ENCODE measurements around the gene TMEM101.
"Not testable (repeated sequence)": the region's sequence is repeated elsewhere in the genome, so short reads cannot be mapped to it uniquely, and the experiment has no call there.

The TMEM101 gene

DNA sequence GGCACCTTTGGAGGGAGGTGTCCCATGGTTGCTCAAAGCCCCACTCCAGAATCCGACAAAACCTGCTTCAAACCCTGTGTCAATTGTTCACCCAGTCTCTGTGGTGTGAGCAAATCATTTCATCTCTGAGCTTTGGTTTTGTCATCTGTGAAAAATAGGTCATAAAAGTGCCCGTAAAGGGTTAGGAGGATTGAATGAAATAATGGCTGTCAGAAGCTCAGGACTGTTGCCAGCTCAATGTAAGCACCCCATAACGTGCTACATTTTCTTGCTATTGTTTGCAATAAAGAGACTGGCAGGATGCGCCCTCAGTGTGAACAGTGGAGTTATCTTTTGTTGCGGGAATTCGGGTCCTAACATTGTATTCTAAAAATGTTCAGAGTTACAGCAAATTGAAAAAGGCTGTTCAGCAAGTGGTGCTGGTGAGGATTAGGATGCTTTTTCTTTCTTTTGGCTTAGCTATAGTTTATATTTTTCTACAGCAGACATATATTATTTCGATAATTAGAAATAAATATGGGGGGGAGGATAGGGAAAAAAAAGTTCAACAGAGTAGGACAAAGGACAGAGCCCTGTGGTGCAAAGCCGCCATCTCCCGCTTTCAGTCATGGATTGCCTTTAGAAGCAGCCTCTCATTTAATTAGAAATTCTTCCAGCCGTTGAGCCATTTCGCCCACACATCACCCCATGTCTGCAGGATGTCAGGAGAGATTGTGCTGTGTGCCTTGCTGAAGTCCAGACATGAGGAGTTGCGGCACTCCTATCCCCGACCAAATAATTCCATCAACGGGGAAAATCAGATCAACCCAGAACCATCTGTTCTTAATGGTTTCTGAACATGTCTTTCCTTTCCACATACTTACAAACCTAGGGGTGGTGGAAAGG is 40.1 kb downstream of the TMEM101 start:
- DNase-seq = no peak

DNA sequence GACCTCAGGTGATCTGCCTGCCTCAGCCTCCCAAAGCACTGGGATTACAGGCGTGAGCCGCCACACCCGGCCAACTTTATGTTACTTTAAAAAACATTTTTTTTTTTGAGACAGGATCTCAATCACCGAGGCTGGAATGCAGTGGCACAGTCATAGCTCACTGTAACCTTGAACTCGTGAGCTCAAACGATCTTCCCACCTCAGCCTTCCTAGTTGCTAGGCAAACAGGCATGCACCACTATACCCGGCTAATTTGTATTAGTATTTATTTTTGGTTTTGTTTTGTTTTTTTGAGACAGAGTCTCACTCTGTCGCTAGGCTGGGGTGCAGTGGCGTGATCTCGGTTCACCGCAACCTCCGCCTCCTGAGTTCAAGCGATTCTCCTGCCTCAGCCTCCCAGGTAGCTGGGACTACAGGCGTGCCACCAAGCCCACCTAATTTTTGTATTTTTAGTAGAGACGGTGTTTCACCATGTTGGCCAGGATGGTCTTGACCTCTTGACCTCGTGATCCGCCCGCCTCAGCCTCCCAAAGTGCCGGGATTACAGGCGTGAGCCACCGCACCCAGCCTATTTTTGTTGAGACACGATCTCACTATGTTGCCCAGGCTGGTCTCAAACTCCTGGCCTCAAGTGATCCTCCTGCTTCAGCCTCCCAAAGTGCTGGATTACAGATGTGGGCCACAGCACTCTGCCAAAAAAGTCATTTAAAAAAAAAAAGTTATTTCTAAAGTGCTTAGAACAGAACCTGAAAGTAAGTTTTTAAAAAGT is 42.1 kb downstream of the TMEM101 start:
- not testable (repeated sequence) for DNase-seq

DNA sequence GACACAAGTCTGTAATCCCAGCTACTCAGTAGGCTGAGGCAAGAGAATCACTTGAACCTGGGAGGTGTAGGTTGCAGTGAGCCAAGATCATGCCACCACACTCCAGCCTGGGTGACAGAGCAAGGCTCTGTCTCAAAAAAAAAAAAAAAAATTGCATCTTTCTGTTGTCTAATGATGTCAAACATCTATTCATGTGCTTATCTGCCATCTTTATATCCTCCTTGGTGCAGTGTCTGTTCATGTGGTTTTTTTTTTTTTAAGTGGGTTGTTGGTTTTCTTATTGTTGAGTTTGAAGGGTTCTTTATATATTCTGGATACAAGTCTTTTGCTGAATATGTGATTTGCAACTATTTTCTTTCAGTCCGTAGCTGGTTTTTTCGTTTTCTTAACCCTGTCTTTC is 43.3 kb downstream of the TMEM101 start:
- DNase-seq = not testable (repeated sequence)

DNA sequence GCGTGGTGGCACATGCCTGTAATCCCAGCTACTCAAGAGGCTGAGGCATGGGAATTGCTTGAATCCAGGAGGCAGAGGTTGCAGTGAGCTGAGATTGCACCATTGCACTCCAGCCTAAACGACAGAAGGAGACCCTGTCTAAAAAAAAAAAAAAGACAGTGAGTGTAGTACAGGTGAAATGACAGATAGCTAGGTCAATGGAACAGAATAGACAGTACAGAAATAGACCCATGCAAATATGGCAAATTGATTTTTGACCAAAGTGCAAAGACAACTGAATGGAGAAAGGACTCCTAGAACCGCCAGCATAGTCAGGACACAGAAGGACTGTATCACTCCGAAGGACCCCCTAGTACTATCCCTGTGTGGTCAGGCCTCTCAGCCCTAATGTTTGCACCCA is 44.4 kb downstream of the TMEM101 start:
- DNase-seq = no peak

DNA sequence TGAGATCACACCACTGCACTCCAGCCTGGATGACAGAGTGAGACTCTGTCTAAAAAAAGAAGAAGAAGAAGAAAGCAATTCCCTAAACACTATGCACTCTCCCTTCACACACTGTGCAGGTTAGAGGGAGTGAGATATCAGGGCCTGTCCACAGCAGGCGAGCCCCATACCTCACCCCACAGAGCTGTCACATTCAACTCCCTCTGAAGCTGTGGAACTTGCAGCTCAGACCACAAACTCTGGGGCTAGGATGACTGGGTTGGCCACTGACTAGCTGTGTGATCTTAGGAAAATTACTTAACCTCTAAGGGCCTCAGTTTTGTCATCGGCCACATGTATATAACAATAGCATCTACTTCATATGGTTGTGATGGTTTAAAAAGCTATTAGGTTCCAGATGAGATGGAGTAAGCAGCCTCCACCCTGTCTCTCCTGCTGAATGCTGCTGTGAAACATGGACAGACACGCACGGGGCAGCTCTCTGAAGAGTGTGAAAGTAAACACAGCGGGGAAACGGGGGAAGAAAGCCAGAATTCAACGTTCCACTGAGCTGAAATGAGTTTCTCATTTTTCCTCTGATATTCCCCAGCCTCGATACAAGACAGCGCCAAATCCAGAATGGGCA is 47.4 kb downstream of the TMEM101 start:
- no peak for DNase-seq

DNA sequence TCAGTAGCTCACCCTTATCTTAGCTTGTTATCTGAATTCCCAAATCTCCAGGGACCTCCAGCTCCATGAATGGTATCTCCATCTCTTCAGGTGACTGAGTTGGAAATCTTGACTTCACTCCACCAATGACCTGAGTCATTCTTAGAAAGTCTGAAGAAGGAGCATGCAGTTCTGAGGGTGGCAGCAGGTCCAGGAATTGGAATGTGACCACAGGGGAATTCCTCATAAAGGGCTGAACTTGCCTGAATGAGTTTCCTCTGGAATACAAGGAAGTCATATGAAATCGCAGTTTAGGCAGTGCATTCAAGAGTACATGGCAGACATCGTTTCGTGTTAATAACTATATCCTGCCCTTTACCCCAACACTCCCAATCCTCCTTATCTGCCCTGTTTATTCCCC is 48.5 kb downstream of the TMEM101 start:
- DNase-seq = no peak

DNA sequence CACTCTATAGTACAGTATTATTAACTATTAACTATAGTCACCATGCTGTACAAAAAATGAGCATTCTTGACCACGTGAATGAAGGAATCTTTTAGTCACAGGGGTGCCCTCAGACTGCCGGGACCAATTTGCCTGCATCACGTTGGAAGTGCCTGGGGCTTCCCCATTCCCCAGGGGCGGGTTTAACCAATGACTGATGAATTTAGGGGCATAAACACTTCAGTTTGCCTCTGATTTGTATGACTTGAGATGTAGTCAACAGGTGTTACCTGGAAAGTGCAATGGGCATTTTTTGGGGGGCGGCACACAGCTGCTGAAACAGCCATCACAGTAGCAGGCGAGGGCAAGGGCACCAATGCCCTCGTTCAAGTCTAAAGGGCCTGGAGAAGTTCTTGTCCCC is 52.3 kb downstream of the TMEM101 start:
- no peak for DNase-seq

DNA sequence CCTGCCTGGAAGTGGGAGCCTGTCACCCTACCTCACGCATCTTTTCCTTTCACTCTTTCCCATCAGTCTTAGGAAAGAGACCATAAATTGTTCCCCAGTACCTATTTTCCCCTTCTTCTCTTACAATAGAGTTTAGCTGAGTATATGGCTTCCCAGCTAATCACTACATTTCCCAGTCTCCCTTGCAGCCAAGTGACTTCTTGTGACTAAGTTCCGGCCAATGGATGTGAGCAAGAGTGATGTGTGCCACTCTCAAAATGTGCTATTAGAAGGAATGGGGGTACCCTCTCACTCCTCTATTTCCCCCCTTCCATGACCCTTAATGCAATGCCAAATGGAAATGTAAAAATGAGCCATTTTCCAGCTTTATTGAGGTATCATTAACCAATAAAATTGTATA is 52.8 kb downstream of the TMEM101 start:
- no peak for DNase-seq

DNA sequence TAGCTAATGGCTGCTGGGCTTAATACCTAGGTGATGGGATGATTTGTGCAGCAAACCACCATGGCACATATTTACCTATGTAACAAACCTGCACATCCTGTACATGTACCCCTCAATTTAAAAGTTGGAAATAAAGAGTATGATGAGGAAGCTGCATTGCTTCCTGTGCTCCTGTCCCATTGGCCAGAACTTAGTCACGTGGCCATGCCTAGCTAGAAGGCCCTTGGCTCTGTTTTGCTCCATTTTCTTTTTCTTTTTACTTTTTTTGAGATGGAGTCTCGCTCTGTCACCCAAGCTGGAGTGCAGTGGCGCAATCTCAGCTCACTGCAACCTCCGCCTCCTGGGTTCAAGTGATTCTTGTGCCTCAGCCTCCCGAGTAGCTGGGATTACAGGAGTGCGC is 53.5 kb downstream of the TMEM101 start:
- DNase-seq = not testable (repeated sequence)

All from CD4-positive, alpha-beta T cell treated with Interleukin-15 for 1 hour (primary cell).